Activated T-helper 17 cell treated with anti-CD3 and anti-CD28 coated beads, Interleukin-2, amount 50 U/mL, for 72 hours (primary cell): ENCODE data around the gene AMZ2. TPM values are rescaled to one million over a fixed set of nuclear protein-coding genes. Genes with fewer than 3 reads are reported as not detected.
A peak's percentile ranks its signal among the peaks of the same experiment; 100 is the strongest.
"Not testable (repeated sequence)": the region's sequence is repeated elsewhere in the genome, so short reads cannot be mapped to it uniquely, and the experiment has no call there.

Source experiments
- ATAC-seq: fragments of 150-1000 bp; cut with Tn5 transposase; replicated peaks from 2 replicates; pipeline ENCODE4 v1.10.0; 2021; ENCODE audit warnings: mild to moderate bottlenecking, moderate library complexity
- H3K27ac Mint-ChIP-seq: one replicate; pipeline ENCODE4 v1.8.0; 2022; ENCODE audit warnings: mixed read lengths
- H3K27me3 Mint-ChIP-seq: one replicate; pipeline ENCODE4 v1.8.0; 2022; ENCODE audit warnings: mixed read lengths
- H3K36me3 Mint-ChIP-seq: one replicate; pipeline ENCODE4 v1.8.0; 2022; ENCODE audit warnings: low read depth, mild to moderate bottlenecking, mixed read lengths
- H3K4me1 Mint-ChIP-seq: one replicate; pipeline ENCODE4 v1.8.0; 2022; ENCODE audit warnings: mixed read lengths
- H3K4me3 Mint-ChIP-seq: one replicate; pipeline ENCODE4 v1.8.0; 2022; ENCODE audit warnings: mild to moderate bottlenecking, mixed read lengths
- H3K9me3 Mint-ChIP-seq: one replicate; pipeline ENCODE4 v1.8.0; 2022; ENCODE audit warnings: mixed read lengths
- total RNA-seq, 2 donors: library from RNA; stranded (reverse); gene quantifications; one replicate each; pipeline ENCODE4 v1.2.3, GENCODE V29; 2022

Gene AMZ2
- total RNA-seq, 2 donors from 2014 or later: 100 to 112 TPM

GRCh38 chr17:68209191-68209900 is 38.5 kb upstream of the AMZ2 start:
- not testable (repeated sequence) for H3K27ac Mint-ChIP-seq, H3K27me3 Mint-ChIP-seq, H3K4me3 Mint-ChIP-seq, ATAC-seq, H3K9me3 Mint-ChIP-seq
- peaks cover 24% of the 10 kb centered on the region for H3K4me1 Mint-ChIP-seq
- H3K36me3 Mint-ChIP-seq: peaks cover 61% of the 10 kb centered on the region

DNA sequence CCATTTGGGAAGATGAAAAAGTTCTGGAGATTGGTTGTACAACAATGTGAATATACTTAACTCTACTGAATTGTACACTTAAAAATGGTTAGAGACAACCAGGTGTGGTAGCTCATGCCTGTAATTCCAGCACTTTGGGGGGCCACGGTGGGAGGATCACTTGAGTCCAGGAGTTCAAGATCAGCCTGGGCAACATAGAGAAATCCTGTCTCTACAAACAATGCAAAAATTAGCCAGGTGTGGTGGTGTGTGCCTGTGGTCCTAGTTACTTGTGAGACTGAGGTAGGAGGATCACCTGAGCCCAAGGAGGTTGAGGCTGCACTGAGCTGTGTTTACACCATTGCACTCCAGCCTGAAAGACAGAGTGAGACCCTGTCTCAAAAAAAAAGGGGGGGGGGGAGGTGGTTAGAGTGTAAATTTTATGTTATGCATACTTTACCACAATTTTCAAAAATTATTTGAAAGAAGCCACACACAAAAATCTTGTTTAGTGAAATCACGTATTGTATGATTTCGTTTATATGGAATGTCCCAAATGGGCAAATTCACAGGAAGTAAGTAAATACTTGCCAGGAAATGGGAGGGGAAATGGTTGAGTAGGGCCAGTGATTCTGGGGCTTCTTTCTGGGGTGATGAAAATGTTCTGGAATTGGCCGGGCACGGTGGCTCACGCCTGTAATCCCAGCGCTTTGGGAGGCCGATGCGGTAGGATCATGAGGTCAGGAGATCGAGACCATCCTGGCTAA is 37.1 kb upstream of the AMZ2 start:
- peaks cover 26% of the 10 kb centered on the region for H3K4me1 Mint-ChIP-seq
- no peaks in the 10 kb centered on the region for H3K27me3 Mint-ChIP-seq
- no peak overlapping the region for H3K27ac Mint-ChIP-seq
- H3K4me3 Mint-ChIP-seq: no peak overlapping the region
- H3K9me3 Mint-ChIP-seq: no peaks in the 10 kb centered on the region
- ATAC-seq: no peak
- peaks cover 75% of the 10 kb centered on the region for H3K36me3 Mint-ChIP-seq

- peak overlapping the region; percentile 54 for H3K4me3 Mint-ChIP-seq
- H3K27me3 Mint-ChIP-seq, H3K9me3 Mint-ChIP-seq: not testable (repeated sequence)
- H3K27ac Mint-ChIP-seq: peak overlapping the region; percentile 73
- ATAC-seq: peak; percentile 39
- H3K4me1 Mint-ChIP-seq: peaks cover 25% of the 10 kb centered on the region
- H3K36me3 Mint-ChIP-seq: peaks cover 68% of the 10 kb centered on the region
These were observed 34.1 kb upstream of the AMZ2 start for GRCh38 chr17:68213428-68214411.

- H3K27me3 Mint-ChIP-seq, H3K27ac Mint-ChIP-seq, H3K4me3 Mint-ChIP-seq, H3K9me3 Mint-ChIP-seq, ATAC-seq: not testable (repeated sequence)
- peaks cover 21% of the 10 kb centered on the region for H3K4me1 Mint-ChIP-seq
- H3K36me3 Mint-ChIP-seq: peaks cover 58% of the 10 kb centered on the region
These were observed 32.4 kb upstream of the AMZ2 start for GRCh38 chr17:68215453-68215852.

- not testable (repeated sequence) for H3K27me3 Mint-ChIP-seq
These were observed 28.4 kb upstream of the AMZ2 start for GRCh38 chr17:68219429-68219828.

DNA sequence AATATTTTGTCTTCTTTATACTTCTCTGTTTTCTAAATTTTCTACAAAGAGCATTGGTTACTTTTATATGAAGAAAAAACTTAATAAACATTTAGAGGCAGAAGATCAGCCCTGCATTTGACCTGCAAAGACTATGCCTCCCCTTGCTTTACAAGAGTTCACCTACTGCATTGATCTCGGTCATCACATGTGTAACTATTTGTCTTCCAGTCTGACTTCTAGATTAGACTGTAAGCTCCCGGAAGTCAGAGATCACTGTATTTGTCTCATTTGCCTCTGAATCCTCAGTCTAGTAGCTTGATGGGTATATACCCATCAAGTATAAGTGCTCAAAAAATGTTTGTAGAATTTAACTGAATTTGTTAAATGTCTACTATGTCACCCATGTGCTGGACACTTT is 27.7 kb upstream of the AMZ2 start:
- not testable (repeated sequence) for H3K27me3 Mint-ChIP-seq, H3K9me3 Mint-ChIP-seq, H3K4me3 Mint-ChIP-seq, ATAC-seq
- peaks cover 14% of the 10 kb centered on the region for H3K4me1 Mint-ChIP-seq
- peaks cover 23% of the 10 kb centered on the region for H3K36me3 Mint-ChIP-seq
- peak overlapping the region; percentile 5 for H3K27ac Mint-ChIP-seq

More at GRCh38 chr17:68219429-68219828, 28.4 kb upstream of the AMZ2 start:
- ATAC-seq: peak; percentile 76
- H3K36me3 Mint-ChIP-seq: peaks cover 30% of the 10 kb centered on the region
- H3K4me3 Mint-ChIP-seq, H3K9me3 Mint-ChIP-seq, H3K4me1 Mint-ChIP-seq: not testable (repeated sequence)
- H3K27ac Mint-ChIP-seq: peak overlapping the region; percentile 39

GRCh38 chr17:68220786-68221185 is 27.1 kb upstream of the AMZ2 start:
- H3K4me1 Mint-ChIP-seq: peaks cover 14% of the 10 kb centered on the region
- not testable (repeated sequence) for H3K27me3 Mint-ChIP-seq, ATAC-seq, H3K4me3 Mint-ChIP-seq, H3K9me3 Mint-ChIP-seq
- peaks cover 17% of the 10 kb centered on the region for H3K36me3 Mint-ChIP-seq
- H3K27ac Mint-ChIP-seq: peak overlapping the region; percentile 5

GRCh38 chr17:68221786-68222185 is 26.1 kb upstream of the AMZ2 start:
- peaks cover 14% of the 10 kb centered on the region for H3K4me1 Mint-ChIP-seq
- ATAC-seq: no peak
- no peaks in the 10 kb centered on the region for H3K9me3 Mint-ChIP-seq
- H3K27me3 Mint-ChIP-seq: no peaks in the 10 kb centered on the region
- H3K36me3 Mint-ChIP-seq: peaks cover 16% of the 10 kb centered on the region
- no peak overlapping the region for H3K27ac Mint-ChIP-seq
- no peak overlapping the region for H3K4me3 Mint-ChIP-seq

DNA sequence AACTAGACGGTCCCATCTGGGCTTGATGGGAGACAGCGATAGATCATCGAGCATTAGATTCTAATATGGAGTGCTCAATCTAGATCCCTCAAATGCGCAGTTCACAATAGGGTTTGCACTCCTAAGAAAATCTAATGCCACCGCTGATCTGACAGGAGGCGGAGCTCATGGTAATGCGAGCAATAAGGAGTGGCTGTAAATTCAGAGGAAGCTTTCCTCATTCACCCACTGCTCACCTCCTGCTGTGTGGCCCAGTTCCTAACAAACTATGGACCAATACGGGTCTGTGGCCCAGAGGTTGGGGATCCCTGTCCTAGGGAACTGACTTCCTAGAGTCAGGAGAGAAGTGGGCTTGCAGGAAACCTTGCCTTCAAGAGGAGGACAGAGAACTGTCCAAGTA is 25.2 kb upstream of the AMZ2 start:
- H3K36me3 Mint-ChIP-seq: peaks cover 19% of the 10 kb centered on the region
- H3K9me3 Mint-ChIP-seq: no peaks in the 10 kb centered on the region
- no peak overlapping the region for H3K4me3 Mint-ChIP-seq
- no peak for ATAC-seq
- peaks cover 17% of the 10 kb centered on the region for H3K4me1 Mint-ChIP-seq
- no peak overlapping the region for H3K27ac Mint-ChIP-seq
- H3K27me3 Mint-ChIP-seq: no peaks in the 10 kb centered on the region

DNA sequence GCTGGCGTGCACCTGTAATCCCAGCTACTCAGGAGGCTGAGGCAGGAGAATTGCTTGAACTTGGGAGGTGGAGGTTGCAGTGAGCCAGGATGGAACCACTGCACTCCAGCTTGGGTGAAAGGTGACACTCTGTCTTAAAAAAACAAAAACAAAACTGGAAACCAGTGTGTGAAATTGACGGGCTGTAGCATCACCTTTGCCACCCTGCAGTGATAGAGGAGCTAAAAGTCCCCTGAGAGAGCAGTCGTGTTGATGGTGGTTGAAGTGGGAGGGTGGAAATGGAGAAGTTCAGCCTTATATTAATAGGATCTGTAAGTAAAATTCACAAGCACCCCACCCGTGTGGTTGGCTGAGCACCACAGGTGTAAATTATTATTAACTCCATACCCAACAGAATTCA is 22.8 kb upstream of the AMZ2 start:
- H3K4me3 Mint-ChIP-seq, H3K27me3 Mint-ChIP-seq, H3K9me3 Mint-ChIP-seq, ATAC-seq, H3K27ac Mint-ChIP-seq: not testable (repeated sequence)
- Mint-ChIP-seq H3K36me3 (peaks cover 10% of the 10 kb centered on the region), H3K4me1 (peaks cover 29% of the 10 kb centered on the region)

GRCh38 chr17:68228039-68228680 is 19.7 kb upstream of the AMZ2 start:
- peaks cover 26% of the 10 kb centered on the region for H3K4me1 Mint-ChIP-seq
- peak overlapping the region; percentile 80 for H3K27ac Mint-ChIP-seq
- H3K36me3 Mint-ChIP-seq: peaks cover 10% of the 10 kb centered on the region
- not testable (repeated sequence) for H3K9me3 Mint-ChIP-seq, H3K27me3 Mint-ChIP-seq
- H3K4me3 Mint-ChIP-seq: peak overlapping the region; percentile 53
- peak; percentile 97 for ATAC-seq

GRCh38 chr17:68228817-68229570 is 18.8 kb upstream of the AMZ2 start:
- Mint-ChIP-seq H3K36me3 (peaks cover 10% of the 10 kb centered on the region), H3K27ac (peak overlapping the region; percentile 80), H3K27me3 (no peaks in the 10 kb centered on the region), H3K4me1 (peaks cover 26% of the 10 kb centered on the region), H3K4me3 (peak overlapping the region; percentile 53), H3K9me3 (no peaks in the 10 kb centered on the region)
- ATAC-seq: no peak

DNA sequence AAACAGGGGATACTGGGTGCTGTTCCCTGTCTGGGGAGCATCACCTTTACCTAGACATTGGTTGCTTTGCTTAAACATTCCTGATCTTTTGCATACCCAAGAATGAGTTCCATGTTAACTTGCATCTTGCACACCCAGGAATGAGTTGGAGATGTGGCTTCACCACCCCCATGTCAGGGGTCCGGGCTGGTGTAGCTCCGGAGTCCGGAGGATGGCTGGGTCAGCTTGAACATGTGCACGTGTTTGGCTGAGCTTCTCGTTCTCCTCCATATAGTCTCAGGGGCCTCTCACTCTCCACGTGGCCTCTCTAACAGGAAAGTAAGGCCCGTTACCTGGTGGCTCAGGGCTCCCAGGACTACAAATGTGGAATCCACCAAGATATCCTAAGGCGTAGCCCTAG is 18.2 kb upstream of the AMZ2 start:
- Mint-ChIP-seq H3K4me1 (peaks cover 24% of the 10 kb centered on the region), H3K4me3 (no peak overlapping the region), H3K9me3 (no peaks in the 10 kb centered on the region), H3K27me3 (no peaks in the 10 kb centered on the region), H3K27ac (no peak overlapping the region), H3K36me3 (peaks cover 10% of the 10 kb centered on the region)
- no peak for ATAC-seq
